OCI-M1 (cell line): Measurements from ENCODE around the gene C10orf95.
A peak's percentile ranks its signal among the peaks of the same experiment; 100 is the strongest.

Experiments
- DNase-seq: peaks from one replicate; lab custom pipeline; 2025; lab: John Stamatoyannopoulos, UW

C10orf95 gene

DNA sequence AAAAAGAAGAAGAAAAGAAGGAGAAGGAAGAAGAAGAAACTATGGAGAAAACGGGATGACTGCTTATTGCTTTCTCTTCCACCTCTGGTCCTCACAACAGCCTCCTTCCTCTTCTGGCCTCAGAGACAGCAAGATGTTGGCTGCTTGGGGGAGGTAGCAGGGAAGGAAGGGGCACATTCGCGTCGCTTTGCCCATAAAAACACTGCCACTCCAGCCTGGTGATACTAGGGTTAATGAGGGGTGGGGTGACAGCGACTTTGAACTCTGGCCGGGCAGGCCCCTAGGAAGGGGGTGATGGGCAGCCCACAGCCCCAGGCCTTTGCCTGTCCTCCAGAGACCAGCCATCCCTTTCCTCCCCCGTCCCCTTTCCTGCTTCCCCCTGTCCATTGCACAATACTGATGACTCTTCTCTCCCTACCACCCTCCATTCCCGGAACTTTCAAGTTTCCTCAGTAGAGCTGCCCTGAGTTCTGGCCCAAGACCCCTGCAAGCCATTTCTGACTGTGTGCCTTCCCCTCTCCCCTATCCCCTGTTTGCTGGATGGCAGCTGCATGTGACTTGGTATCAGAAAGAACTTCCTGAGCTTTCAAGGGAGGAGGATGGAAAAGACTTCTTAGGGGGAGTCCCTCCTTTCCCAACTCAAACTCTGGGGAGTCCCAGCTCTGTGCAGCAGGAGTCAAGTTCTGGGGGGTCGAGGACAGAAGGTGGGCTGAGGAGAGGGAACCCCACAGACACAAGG lies 16.8 kb downstream of the C10orf95 start:
- peak; percentile 81 for DNase-seq

DNA sequence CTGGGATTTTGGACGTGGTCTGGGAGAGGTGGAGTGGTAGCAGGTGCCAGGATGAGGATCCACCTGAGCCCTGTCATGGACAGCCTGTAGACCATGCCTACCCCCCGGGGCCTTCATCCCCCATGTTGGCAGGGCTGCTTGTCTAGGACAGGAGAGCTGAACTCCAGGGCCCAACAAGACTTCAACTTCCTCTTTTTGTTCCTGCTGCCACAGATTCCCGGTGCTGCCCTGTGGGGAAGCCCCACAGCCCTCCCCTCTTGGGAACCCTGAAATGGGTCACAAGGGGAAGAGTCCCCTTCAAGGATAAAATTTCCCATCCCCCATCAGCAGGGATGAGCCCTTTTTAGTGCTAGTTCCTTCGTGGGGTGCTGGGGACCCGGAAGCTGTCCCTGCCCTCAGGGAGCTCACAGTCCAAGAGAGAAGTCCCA lies 17.7 kb downstream of the C10orf95 start:
- DNase-seq, result peak; percentile 75

DNA sequence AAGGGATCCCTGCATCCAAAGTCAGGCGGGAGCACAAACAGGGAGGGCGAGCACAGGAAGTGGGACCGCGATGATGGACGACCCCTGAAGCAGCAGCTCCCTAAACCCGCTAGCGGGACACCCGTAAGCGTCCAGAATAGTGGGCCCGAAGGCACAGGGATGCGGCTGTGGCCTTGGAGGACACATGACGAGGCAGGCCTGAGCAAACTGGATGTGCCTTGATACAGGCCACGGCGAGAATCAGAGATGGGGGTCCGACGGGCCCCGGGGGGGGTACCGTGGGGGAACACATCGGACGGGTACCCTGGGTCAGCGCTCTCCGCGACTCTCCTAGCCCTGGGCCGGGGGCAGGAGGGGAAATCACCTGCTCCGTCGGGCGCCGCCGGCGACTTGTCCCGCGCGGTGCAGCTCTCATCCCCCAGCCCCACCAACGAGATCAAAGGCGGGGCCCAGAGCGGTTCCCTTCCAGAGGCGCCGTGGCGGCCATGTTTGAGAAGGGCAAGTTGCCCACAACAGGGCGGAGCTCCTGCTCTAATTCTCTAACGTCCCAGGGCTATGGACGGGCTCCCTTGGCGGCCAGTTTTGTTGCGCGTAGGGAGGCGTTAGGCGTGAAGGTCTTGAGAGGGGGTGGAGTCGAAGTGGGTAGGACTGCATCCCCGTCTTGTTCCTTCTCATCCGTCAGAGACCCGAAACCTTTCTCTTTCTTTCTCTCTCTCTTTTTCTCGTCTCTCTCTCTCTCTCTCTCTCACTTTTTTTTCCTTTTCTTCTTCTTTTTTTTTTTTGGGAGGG lies 19.0 kb downstream of the C10orf95 start, which contains the start of gene CUEDC2:
Gene CUEDC2 (minus strand): TSS at position 413 of the 789 bp plus-strand sequence. CDS start 7,386 bp downstream, outside the sequence.
- DNase-seq, result peak; percentile 99

DNA sequence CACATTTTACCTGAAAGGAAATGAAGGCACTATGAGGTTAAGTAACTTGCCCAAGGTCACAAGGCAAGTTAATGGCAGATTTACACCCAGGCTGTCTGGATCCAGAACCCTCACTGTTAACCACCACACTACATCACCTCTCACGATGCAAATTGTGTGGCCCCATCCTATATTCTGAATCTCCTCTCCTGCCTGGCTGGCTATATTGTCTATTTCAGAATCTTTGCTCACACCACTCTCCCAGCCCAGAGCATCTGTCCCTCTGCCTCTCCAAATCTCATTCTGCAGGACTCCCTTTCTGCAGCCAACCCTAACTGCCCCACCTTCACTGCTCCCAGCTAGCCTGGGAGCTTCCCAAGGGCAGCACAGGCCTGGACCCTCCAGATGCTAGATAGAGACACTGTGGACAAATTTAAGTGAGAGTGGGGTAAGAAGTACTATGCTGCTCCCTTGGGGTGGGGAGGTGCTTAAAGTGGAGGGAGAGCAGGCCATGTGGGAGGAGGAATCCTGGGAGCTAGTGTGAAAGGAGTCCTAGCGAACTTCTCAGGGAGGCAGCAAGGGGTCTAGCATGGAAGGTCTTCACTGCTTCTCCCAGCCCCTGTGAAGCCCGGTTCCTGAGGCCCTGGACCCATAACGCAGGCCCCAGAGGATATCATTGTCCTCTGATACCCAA lies 19.8 kb downstream of the C10orf95 start:
- DNase-seq, result peak; percentile 70

DNA sequence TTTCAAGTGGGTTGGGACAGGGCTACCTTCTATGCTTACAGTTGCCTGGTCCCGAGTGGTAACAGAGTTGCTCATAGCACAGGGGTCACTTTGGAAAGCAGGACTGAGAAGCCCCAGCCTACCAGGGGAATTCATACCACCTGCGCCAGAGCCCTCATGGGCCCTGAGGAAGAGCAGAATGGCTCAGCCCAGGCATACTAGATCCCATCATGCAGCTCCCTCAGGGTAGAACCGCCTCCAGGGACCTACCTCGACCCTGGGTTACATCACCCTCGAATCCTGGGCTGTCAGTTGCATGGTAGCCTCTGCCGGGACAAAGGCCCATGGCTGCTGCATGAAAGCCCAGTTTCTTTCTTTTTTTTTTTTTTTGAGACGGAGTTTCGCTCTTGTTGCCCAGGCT lies 21.9 kb downstream of the C10orf95 start:
- no peak for DNase-seq

DNA sequence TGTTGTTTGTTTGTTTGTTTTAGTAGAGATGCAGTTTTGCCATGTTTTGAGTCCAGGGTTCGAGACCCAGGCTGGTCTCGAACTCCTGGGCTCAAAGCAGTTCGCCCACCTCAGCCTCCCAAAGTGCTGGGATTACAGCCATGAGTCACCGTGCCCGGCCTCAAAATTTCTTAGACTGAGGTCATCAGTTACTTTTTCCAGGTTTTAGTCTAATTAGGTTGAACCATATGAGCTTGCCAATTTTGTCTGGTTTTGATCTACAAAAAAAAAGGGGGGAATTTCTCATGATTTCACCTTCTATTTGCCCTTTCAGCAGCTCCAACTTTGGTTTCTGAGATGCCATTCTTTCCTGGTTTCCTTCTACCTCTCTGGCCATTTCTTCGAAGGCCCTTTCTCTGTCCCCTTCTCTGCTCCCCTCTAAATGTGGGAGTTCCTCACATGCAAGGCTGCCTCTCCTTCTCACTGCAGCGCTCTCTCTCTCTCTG lies 24.5 kb downstream of the C10orf95 start:
- DNase-seq, result no peak

DNA sequence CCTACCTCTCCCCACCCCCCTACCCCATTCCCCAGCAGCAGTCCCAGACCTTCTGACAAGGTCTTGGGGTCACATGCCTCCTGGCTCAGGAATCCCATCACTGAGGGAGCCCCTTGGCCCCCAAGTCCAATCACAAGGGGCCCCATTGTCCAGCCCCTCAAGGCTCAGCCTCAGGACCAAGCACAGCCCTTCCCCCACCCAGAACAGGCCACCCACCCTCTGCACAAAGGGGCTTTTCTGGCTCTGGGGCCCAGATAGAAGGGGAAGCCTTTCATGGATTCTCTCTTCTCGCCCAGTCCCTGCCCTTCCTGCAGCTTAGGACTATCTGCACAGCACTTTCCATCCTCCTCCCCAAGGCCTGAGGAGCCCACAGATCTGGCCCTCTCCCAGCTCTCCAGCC lies 25.9 kb downstream of the C10orf95 start:
- no peak for DNase-seq

DNA sequence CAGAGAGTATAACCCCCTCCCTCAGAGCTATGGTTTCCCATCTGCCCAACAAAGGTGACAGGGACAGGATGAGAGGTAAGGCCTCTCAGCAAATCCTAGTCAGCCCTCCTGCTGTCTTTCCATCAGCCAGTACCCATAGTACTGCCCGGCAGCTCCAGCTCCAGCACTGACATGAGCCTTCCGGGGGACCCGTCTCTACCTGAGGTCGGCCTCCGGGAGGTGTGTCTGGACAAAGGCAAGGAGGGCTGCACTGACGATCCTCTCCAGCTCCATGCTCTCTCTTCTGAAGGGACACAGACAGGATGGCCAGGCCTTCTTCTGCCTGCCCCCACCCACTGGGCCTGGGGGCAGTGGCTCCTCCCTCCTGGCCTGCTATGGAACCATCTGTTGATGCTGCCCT lies 26.4 kb downstream of the C10orf95 start:
- DNase-seq, result no peak

DNA sequence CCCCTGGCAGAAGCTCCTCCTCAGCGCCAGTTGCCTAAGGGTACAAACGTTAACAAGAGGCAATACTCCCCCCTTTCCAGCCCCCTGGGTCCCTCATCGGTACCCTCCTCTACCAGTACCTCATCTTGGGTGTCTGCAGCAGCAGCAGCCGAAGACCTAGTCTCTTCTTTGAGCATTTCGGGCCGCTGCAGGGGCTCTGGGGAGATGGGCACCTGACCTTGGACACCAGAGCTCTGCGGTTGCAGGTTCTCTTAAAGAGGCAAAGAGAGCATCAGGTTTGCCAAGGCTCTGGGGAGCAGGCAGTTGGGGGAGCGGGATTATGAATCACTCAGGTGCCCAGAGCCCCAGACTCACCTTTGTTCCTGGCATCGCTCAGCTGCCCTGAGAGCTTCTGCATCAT lies 27.2 kb downstream of the C10orf95 start:
- DNase-seq, result no peak

DNA sequence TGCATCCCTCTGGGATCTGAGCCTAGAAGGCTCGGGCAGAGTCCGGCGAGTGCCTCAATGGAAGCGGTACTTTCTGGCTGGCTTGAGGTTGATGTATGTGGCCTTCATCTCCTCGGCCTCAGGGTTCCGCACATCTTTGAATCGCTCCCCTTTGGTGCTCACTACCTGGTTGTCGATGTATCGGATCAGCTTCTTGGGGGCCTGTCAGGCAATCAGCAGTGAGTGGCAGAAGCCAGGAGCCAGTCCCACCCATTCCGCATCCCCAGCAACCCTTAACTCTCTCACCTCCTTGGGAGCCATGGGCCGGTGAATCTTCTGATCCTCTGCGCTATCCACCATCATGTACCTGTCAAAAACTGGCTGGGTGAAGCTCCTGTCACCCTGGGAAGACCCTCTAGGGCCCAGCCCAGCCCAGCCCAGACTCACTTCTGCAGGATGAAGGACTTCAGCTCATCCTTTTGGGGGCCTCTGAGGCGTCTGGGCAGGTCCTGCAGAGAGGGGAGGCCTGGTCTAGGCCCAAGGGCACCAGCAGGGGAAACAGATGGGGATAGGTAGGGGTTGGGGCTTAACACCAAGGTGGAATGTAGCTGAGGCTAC lies 27.9 kb downstream of the C10orf95 start:
- DNase-seq, result no peak

DNA sequence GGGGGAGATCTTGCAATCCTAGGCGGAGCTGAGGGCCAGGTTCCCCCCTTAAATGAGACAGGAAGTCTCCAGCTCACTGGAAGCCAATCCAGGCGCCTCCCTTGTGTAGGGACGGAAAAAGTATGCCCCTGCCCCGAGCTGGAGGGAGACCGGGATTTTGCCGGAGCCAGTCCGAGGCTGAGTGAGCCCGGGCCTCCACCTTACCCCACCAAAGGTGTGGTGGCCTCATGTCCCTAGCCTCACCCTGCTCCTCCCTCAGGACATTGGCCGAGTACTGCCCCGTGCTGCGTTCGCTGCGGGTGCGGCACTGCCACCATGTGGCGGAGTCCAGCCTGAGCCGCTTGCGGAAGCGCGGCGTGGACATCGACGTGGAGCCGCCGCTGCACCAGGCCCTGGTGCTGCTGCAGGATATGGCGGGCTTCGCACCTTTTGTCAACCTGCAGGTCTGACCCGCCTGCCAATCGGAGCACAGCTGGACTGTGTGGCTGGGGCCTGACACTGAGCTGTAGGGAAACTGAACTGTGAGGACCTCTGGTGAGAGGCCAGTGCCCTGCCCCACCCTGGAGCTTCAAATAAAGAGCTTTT lies 28.7 kb downstream of the C10orf95 start:
- peak; percentile 93 for DNase-seq

DNA sequence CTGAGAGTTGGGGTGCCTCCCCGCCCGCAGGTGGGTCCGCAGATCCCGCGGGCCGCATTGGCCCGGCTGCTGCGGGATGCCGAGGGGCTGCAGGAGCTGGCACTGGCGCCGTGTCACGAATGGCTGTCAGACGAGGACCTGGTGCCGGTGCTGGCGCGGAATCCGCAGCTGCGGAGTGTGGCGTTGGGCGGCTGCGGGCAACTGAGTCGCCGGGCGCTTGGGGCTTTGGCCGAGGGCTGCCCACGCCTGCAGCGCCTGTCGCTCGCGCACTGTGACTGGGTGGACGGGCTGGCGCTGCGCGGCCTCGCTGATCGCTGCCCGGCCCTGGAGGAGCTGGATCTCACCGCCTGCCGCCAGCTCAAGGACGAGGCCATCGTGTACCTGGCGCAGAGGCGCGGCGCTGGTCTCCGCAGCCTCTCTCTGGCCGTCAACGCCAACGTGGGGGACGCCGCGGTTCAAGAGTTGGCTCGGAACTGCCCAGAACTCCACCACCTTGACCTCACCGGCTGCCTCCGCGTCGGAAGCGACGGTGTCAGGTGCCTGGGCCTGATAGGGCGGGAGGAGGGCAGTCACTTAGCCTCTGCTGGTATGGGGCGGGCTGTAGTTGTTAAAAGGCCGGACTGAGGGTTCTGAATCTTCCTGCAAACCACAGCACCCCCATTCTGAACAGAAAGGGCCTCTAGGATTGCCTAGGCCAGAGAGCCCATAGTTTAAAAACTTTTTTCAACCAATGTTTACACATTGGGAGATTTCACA lies 29.4 kb downstream of the C10orf95 start:
- peak; percentile 65 for DNase-seq

DNA sequence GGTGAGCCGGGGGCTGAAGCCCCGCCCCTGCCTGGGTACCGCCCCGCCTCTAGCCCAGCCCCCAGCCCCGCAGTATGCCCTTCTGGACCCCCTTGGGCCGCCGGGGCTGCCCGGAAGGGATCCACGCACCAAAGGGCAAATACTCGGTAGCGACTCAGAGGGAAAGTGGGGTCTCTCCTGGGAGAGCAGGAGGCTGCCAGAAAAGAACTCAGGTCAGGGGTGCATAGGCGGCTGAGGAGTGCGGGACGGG lies 29.9 kb downstream of the C10orf95 start:
- no peak for DNase-seq

DNA sequence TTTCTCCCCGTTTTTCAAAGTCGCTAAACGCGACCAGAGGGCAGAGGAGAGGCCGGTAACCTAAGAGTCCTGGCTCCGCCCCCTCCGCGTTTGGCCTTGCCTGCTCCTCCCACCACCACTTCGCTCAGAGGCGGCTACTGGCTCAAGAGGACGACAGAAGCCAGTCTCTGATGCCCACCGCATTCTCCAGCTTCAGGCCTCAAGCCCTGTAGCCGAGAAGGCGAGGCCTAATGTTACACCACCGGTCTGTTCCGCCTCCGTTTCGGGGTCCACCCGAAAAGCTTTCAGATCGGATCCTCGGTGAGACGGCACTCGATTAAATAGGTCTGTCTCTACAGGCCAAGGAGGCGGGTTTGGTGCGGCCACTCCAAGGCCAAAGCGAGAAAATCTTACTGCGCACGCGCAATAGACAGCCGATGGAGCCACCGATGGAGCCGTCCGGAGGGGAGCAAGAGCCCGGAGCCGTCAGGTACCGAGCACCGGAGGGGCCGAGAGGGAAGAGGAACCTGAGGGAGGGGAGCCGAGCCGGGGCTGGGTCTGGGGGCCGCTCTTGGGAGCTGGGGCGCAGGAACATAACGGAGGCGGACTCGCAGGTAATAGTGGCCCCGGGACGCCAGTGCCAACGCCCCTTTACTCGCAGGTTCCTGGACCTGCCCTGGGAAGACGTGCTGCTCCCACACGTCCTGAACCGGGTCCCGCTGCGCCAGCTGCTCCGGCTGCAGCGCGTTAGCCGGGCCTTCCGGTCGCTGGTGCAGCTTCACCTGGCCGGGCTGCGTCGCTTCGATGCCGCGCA lies 30.4 kb downstream of the C10orf95 start, which contains the start of gene FBXL15:
Gene FBXL15 (plus strand): TSS at position 123 of the 793 bp plus-strand sequence. CDS start 294 bp downstream, at position 417.
- peak; percentile 99 for DNase-seq

DNA sequence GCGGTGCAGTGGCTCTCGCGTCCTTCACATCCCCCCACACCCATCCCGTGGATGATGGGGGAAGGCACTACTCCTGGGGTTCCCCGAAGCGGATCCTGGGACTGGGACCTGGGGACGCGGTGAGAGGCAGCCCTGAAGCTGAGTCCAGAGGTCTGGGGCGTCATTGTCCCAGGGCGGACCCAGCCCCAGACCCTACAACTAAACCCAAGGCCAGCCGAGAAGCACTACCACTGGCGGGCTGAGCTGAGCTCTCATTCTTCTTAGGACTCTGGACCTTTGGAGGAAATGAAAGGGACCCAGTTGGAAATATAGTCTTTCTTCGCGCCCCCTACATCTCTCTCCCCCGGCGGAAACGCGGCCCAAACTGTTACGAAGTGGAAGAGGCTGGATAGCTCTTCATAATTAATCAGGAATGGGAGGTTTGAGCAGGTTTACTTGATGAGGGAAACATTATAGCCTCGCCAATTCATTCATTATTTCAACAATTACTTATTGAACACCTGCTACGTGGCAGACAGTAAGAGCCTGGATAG lies 31.1 kb downstream of the C10orf95 start:
- DNase-seq, result no peak

DNA sequence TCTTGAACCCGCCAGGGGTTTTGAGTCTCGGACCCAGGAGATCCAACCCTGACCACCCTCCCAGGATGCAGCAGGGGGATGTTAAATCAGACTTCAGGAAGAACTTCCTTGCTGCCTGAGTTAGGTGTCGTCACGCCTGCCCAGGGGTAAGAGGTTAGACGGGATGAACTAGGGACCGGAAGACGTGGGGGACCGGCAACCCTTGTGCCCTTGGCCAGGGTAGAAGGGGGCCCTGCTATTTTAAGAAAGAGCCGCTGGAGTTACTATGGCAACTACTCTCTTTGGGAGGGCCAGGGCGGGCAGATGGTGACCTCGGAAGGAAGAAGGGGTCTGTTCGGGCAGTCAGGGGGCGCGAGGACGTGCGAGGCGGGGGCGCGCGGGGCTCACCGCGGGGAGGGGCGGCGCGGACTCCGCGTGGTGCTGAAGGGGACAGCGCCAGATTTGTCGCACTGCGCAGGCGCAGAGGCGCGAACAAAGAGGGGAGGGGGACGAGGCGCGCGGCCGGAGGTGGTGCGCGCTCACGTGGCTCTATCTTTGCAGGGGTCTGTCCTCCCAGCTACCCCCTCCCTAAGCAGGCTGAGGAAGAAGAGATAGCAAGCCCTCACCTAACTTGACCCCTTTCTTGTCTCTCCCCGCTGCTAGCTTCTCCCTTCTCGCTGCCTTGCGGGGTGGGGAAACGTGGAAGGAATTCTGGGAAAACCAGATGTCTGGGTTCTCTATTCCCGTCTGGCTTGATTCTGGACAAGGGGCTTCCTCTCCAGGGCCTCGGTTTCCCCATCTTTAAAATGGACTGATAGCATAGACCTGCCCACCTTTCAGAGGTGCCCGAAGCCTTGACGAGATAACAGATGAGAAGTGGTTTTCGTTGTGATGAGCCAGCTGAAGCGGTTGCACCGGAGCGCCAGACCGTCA lies 31.8 kb downstream of the C10orf95 start:
- peak; percentile 76 for DNase-seq

DNA sequence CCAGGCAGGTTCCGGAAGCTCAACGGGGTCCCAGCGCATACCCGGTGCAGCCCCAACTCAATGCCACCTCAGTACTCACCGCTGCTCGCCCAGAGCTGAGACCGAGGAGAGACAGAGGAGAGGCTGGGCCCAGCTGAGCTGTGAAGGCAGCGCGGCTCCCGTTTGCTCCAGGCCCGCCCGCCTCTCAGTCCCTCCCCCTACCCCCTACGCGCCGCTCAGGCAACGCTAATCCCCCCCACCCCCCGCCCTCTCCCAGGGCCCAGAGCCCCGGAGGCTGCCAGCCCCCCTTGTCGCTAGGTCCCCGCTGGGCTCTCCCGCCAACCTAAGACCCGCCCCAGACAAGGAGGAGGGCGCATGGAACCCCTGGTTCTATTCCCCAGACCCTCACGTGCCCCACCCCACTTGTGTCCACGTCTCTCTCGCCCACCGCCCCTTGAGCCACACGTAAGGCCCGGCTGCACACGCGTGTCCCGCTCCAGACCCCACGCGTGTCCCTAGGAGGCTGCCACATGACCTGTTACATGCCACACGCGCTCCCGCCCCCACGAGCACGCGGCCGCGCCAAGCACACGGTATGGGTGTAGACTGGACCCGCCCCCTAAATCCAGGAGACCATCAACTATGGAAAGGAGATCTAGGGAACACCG lies 32.6 kb downstream of the C10orf95 start, which contains the start of gene PSD:
Gene PSD (minus strand): TSS at position 164 of the 647 bp plus-strand sequence. CDS start 1,747 bp downstream, outside the sequence.
- no peak for DNase-seq

DNA sequence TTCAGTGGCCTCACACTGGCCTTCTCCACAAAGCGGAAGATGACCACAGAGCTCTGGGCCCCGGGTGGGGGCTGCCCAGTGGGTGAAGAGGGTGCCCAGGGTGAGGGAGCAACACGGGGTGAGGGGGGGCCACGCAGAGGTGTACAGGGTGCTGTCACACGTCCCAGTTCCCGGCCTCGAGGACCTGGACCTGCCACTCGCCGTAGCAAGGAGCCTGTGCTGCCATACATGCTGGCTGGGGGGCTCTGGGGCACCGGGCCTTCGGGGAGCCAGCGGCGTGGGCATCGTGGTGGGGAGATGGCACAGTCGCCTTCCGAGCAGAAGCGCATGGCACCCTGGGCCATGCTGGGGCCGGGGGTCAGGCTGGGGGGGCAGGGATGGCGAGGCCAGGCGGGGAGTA lies 34.6 kb downstream of the C10orf95 start:
- DNase-seq, result no peak
